Measurements from ENCODE around the gene TTC19.
"Not testable (repeated sequence)": the region's sequence is repeated elsewhere in the genome, so short reads cannot be mapped to it uniquely, and the experiment has no call there.

The TTC19 gene

GRCh38 chr17:15973016-15973415 lies 26.6 kb upstream of the TTC19 start:
- no peak for DNase-seq

DNA sequence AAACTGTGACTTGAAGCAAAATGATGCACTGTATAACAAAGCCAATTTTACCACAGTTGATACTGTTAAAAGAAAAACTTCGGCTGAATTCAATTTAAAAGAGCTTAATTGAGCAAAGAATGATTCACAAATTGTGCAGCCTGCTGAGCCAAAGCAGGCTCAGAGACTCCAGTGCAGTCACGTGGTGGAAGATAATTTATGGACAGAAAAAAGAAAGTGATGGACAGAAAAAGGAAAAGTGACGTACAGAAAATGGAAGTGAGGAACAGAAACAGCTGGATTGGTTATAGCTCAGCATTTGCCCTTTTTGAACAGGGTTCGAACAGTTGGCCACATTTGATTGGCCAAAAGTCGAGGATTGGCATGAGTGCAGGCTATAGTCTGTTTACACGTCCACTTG lies 25.8 kb upstream of the TTC19 start:
- DNase-seq: no peak

- no peak for DNase-seq
Measured at GRCh38 chr17:15977894-15978293, 21.7 kb upstream of the TTC19 start.

DNA sequence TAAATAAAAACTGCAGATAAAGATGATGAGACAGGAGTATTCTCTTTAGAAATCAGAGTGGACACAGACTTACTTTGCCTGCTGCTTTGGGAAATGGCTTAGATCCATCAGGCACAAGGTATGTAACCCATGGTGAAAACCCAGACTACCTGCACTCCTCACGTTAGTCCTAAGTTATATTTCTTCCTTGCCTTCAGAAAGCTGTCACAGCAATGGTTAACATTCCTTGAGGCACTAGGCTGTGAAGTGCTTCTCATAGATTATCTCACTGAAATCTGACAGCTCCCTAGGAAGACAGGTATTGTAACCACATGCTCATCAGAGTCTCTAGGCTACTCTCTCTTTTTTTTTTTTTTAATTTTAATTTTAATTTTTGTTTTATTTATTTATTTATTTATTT lies 21.0 kb upstream of the TTC19 start:
- no peak for DNase-seq

DNA sequence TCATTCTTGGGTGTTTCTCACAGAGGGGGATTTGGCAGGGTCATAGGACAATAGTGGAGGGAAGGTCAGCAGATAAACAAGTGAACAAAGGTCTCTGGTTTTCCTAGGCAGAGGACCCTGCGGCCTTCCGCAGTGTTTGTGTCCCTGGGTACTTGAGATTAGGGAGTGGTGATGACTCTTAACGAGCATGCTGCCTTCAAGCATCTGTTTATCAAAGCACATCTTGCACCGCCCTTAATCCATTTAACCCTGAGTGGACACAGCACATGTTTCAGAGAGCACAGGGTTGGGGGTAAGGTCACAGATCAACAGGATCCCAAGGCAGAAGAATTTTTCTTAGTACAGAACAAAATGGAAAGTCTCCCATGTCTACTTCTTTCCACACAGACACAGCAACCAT lies 20.6 kb upstream of the TTC19 start:
- not testable (repeated sequence) for DNase-seq

GRCh38 chr17:15981208-15981607 lies 18.4 kb upstream of the TTC19 start:
- no peak for DNase-seq

DNA sequence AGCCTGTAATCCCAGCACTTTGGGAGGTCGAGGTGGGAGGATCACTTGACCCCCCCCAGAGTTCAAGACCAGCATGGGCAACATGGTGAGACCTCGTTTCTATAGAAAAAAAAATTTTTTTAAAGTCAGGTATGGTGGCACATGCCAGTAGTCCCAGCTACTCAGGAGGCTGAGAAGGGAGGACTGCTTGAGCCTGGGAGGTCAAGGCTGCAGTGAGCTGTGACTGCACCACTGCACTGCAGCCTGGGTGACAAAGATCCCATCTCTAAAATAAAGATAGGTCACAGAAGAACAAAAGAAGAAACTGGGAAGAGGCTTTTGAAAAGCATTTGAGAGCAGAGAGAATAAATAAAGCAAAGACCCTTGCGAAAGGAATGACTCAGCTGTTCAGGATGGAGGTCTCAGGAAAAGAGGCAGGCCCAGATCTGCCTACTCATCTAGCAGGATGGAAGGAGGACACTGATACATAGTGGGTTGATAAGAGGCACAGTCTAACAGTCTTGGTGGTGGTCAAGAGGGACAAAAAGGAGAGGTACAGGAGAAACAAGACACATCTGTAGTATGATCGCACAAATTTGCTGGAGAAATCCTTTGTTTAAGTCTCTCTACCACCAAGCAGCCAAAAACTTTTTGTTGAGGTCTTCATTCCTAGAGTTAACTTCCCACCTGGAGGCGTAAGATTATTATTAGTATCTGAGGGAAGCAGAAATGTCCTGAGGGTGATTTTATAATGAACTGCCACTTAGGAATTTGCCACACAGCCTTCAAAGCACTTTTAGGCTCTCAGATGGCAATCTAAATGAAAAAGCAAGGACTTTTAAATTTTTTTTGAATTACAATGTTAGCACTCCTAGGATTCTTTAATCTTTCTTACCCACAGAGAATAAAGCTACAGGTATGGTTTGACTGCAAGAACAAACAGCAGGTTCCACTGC lies 17.7 kb upstream of the TTC19 start:
- no peak for DNase-seq

GRCh38 chr17:15996322-15996721 lies 3.3 kb upstream of the TTC19 start:
- DNase-seq: no peak

DNA sequence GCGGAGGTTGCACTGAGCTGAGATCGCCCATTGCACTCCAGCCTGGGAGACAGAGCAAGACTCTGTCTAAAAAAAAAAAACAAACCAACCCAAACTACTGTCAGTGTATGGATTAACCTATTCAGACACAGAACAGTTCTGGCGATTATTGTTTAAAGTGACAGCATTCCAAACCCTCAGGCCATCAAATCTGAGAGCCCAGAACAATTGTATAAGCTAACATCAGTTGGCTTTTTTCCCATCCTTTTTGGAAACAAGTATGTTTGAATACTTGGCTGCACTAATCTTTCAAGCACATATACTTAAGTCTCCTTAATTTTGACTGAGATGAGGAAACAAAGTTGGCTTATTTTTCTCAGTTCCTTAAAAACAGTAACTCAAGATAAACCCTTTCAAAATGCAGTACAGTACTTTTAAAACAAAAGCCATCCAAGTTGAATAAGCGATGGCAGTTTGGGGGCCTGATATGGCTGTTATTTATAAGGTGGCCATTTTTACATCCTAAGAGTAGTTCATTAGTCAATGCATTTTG lies 1.5 kb upstream of the TTC19 start:
- DNase-seq: no peak

GRCh38 chr17:15999974-16000827 lies 577 bp downstream of the TTC19 start:
- DNase-seq: no peak

GRCh38 chr17:16001226-16001897 lies 1.7 kb downstream of the TTC19 start:
- DNase-seq: no peak

GRCh38 chr17:16002708-16003260 lies 3.2 kb downstream of the TTC19 start:
- no peak for DNase-seq

GRCh38 chr17:16003841-16004240 lies 4.2 kb downstream of the TTC19 start:
- DNase-seq: no peak

GRCh38 chr17:16005636-16006035 lies 6.0 kb downstream of the TTC19 start:
- DNase-seq: no peak

DNA sequence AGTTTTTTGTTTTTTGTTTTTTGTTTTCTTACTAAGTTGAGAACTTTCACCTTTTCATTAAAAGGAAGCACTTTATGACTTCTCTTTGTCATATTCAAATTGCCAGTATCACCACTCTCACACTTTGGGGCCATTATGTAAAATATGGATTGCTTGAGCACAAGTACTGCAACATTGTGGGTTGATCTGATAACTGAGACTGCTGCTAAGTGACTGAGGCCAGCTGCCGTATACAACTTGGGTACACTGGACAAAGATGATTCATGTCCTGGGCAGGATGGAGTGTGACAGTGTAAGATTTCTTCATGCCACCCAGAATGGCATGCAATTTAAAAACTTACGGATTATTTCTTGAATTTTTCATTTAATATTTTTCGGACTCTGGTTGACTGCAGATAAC lies 7.8 kb downstream of the TTC19 start:
- no peak for DNase-seq

- DNase-seq: no peak
Measured at GRCh38 chr17:16013943-16014407, 14.4 kb downstream of the TTC19 start.

DNA sequence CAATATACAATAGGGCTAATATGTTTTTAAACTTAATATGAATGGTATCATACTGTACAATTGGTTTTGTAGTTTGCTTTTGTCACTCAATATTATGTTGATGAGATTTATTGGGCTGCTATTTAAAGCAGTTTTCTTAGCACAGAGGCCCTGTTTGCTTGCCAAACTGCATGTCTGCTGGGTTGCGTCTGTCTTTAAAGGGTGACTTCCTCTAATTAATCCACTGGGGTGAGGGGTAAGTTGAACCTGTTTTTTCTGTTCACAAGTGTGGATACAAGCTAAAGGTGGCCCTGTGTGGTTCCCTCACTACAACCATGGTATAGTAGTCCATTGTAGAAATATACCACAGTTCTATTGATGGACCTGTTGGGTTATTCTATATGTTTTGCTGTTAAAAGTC lies 19.7 kb downstream of the TTC19 start:
- no peak for DNase-seq

- no peak for DNase-seq
Measured at GRCh38 chr17:16023881-16024280, 24.3 kb downstream of the TTC19 start.

DNA sequence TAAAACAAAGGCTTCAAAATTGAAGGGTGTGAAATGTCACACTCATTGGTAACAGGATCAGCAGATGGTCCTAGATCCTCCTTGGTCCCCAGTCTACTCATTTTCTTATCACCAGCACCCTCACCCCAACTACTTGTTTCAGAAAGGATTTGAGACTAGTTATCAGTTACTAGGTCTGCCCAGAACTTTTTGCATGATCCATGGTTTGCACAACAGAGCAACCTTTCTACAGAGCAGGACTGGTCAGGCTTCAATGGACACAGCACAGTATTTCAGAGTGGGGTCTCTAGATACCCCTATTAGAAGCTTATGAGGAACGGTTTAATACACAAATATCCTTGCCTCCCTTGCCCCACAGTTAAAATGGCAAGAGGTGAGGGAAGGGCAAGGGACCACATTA lies 25.6 kb downstream of the TTC19 start:
- no peak for DNase-seq

DNA sequence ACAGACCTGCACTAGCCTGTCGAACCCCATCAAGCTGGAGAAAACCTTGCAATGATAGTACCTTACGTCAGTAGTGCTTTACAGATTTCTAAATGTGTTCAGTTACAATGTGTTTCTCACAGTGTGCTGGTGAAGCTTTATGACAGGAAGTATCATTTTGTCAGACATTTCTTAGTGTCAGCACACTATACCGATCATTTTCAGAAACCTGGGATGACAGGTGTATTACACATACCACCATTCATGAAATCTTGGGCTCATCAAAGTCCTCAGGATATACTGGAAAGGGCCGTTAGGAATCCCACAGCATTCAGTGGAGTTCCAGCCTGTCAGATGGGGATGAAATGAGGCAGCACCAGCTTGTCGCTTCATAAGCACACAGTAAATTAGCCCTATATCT lies 27.3 kb downstream of the TTC19 start:
- no peak for DNase-seq

GRCh38 chr17:16027708-16028584 lies 28.3 kb downstream of the TTC19 start:
- DNase-seq: no peak

All from KG1 (cell line).